ENCODE data around the gene TNFSF8.

DNA sequence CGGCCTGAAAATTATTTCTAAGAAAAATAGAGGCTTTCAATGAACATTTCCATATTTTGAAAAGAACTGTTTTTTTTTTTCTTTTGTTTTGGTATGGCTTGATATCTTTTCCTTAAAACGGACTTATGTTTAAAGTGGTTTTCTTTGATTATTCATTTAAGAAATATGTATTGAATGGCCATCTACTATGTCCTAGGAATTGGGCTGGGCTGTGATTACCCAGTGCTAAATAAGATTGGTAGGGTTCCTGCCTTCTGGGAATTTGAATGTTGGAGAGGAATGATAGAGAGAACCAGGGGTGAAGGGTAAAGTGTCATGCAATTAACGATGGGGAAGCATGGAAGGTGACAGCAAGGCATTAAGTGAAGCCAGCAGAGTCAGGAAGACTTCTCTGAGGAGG, 33.2 kb downstream of the TNFSF8 start:
- TF ChIP-seq GATA2 (IDR thresholded peaks at IDR 0.05; ENCODE audit: low read depth, low read length) (no peak), GATA3 (IDR thresholded peaks at IDR 0.05; ENCODE audit: low read depth, low read length) (no peak)

Data from SH-SY5Y (cell line).